HEK293 (cell line): Measurements from ENCODE around the gene TRAF5.

Source experiments
- CTCF ChIA-PET: fragments of 350-600 bp; formaldehyde crosslinking; extraction: SDS; loops from one replicate; lab custom pipeline; 2021; ENCODE audit warnings: antibody characterized with exemption; lab: Yijun Ruan, JAX
- POLR2A ChIA-PET: fragments of 300-600 bp; formaldehyde crosslinking; extraction: SDS; loops from one replicate; lab custom pipeline; 2020; ENCODE audit warnings: antibody characterized with exemption, inconsistent platforms; lab: Yijun Ruan, JAX
- H3K27ac ChIP-seq: fragments of 200-500 bp; sonication (Bioruptor generic); 2 replicates; pipeline ENCODE4 v1.5.1; 2014; ENCODE audit warnings: low read depth, low read length, control low read depth, inconsistent platforms; ENCODE audit errors: extremely low read depth
- H3K36me3 ChIP-seq, 2 experiments: fragments of 200-500 bp in 1 of 2; sonication (Bioruptor generic) in 1 of 2; 1 replicate in 1 of 2; 2 replicates in 1 of 2; pipeline ENCODE4 v1.5.1; 2014 to 2017; ENCODE audit warnings: inconsistent platforms in 2 of 2, low read length in 2 of 2; ENCODE audit not compliant: control insufficient read depth in 2 of 2, insufficient read depth in 1 of 2
- H3K4me1 ChIP-seq: fragments of 200-500 bp; sonication (Bioruptor generic); 2 replicates; pipeline ENCODE4 v1.5.1; 2014; ENCODE audit warnings: mild to moderate bottlenecking, low read length, inconsistent platforms; ENCODE audit not compliant: control insufficient read depth, insufficient read depth
- H3K4me3 ChIP-seq: 2 replicates; pipeline ENCODE4 v1.5.1; 2011; ENCODE audit warnings: low read depth, mild to moderate bottlenecking, control low read depth, low read length, moderate library complexity
- H3K9me3 ChIP-seq: fragments of 200-500 bp; sonication (Bioruptor generic); 2 replicates; pipeline ENCODE4 v1.5.1; 2014; ENCODE audit warnings: low read depth, low read length, inconsistent platforms; ENCODE audit not compliant: control insufficient read depth, insufficient read depth
- ELK4 ChIP-seq: IDR thresholded peaks from 2 replicates; pipeline ENCODE4 v1.6.1; 2011; ENCODE audit warnings: mild to moderate bottlenecking, low read depth, low read length, borderline replicate concordance
- HOXD13 ChIP-seq: sonication (generic); formaldehyde crosslinking; IDR thresholded peaks from 2 replicates; pipeline ENCODE4 v1.8.0; 2022; ENCODE audit warnings: missing genetic modification reagents, borderline replicate concordance
- PRDM6 ChIP-seq: fragments of 450-650 bp; formaldehyde crosslinking; IDR thresholded peaks from 2 replicates; pipeline ENCODE4 v1.5.1; 2017; ENCODE audit warnings: missing biosample characterization, missing genetic modification characterization
- SCRT1 ChIP-seq: fragments of 450-650 bp; formaldehyde crosslinking; IDR thresholded peaks from 2 replicates; pipeline ENCODE4 v1.5.1; 2016; ENCODE audit warnings: missing biosample characterization, missing genetic modification characterization, borderline replicate concordance
- SCRT2 ChIP-seq: fragments of 450-650 bp; formaldehyde crosslinking; IDR thresholded peaks from 2 replicates; pipeline ENCODE4 v1.5.1; 2016; ENCODE audit warnings: missing biosample characterization, missing genetic modification characterization
- SETDB1 ChIP-seq: IDR thresholded peaks from one replicate; pipeline ENCODE4 v1.6.1; 2017; ENCODE audit warnings: mild to moderate bottlenecking, low read length, moderate library complexity, mixed read lengths; ENCODE audit not compliant: insufficient read length
- SP3 ChIP-seq: fragments of 450-650 bp; formaldehyde crosslinking; IDR thresholded peaks from 2 replicates; pipeline ENCODE4 v1.5.1; 2016; ENCODE audit warnings: missing biosample characterization, missing genetic modification characterization
- YY1 ChIP-seq: fragments of 450-650 bp; formaldehyde crosslinking; IDR thresholded peaks from 2 replicates; pipeline ENCODE4 v1.5.1; 2018; ENCODE audit warnings: missing biosample characterization, missing genetic modification characterization
- YY2 ChIP-seq: fragments of 450-650 bp; formaldehyde crosslinking; IDR thresholded peaks from 2 replicates; pipeline ENCODE4 v1.5.1; 2016; ENCODE audit warnings: missing biosample characterization, missing genetic modification characterization
- ZBTB21 ChIP-seq: fragments of 450-650 bp; formaldehyde crosslinking; IDR thresholded peaks from 2 replicates; pipeline ENCODE4 v1.5.1; 2017; ENCODE audit warnings: missing biosample characterization, missing genetic modification characterization
- ZBTB44 ChIP-seq: fragments of 450-650 bp; IDR thresholded peaks from 2 replicates; pipeline ENCODE4 v1.5.1; 2018; ENCODE audit warnings: missing biosample characterization, mild to moderate bottlenecking, missing genetic modification characterization
- ZBTB6 ChIP-seq: fragments of 450-650 bp; formaldehyde crosslinking; IDR thresholded peaks from 2 replicates; pipeline ENCODE4 v1.5.1; 2017; ENCODE audit warnings: missing biosample characterization, missing genetic modification characterization
- ZBTB7A ChIP-seq: fragments of 450-650 bp; formaldehyde crosslinking; IDR thresholded peaks from 2 replicates; pipeline ENCODE4 v1.5.1; 2016; ENCODE audit warnings: low read depth, missing biosample characterization, missing genetic modification characterization
- ZNF112 ChIP-seq: fragments of 450-650 bp; formaldehyde crosslinking; IDR thresholded peaks from 2 replicates; pipeline ENCODE4 v1.5.0; 2017; ENCODE audit warnings: missing biosample characterization, missing genetic modification characterization
- ZNF133 ChIP-seq: fragments of 450-650 bp; formaldehyde crosslinking; IDR thresholded peaks from 2 replicates; pipeline ENCODE4 v1.5.1; 2016; ENCODE audit warnings: missing biosample characterization, missing genetic modification characterization
- ZNF140 ChIP-seq: fragments of 450-650 bp; formaldehyde crosslinking; IDR thresholded peaks from 2 replicates; pipeline ENCODE4 v1.5.1; 2016; ENCODE audit warnings: missing biosample characterization, missing genetic modification characterization
- ZNF223 ChIP-seq: fragments of 450-650 bp; formaldehyde crosslinking; IDR thresholded peaks from 2 replicates; pipeline ENCODE4 v1.5.1; 2016; ENCODE audit warnings: missing biosample characterization, missing genetic modification characterization
- ZNF274 ChIP-seq, 2 experiments: fragments of 200-500 bp in 1 of 2; fragments of 450-650 bp in 1 of 2; sonication (Bioruptor generic) in 1 of 2; formaldehyde crosslinking in 1 of 2; IDR thresholded peaks; 2 replicates each; pipeline versions ENCODE4 v1.5.1 to v1.6.1; 2014 to 2016; ENCODE audit warnings: borderline replicate concordance in 1 of 2, inconsistent platforms in 1 of 2, low read length in 1 of 2, missing biosample characterization in 1 of 2, missing genetic modification characterization in 1 of 2
- ZNF501 ChIP-seq: fragments of 450-650 bp; formaldehyde crosslinking; IDR thresholded peaks from 2 replicates; pipeline ENCODE4 v1.5.1; 2016; ENCODE audit warnings: missing biosample characterization, missing genetic modification characterization
- ZNF571 ChIP-seq: fragments of 450-650 bp; formaldehyde crosslinking; IDR thresholded peaks from 2 replicates; pipeline ENCODE4 v1.5.0; 2017; ENCODE audit warnings: missing biosample characterization, missing genetic modification characterization
- ZNF596 ChIP-seq: fragments of 450-650 bp; IDR thresholded peaks from 2 replicates; pipeline ENCODE4 v1.5.0; 2018; ENCODE audit warnings: missing biosample characterization, mild to moderate bottlenecking, missing genetic modification characterization, moderate library complexity
- ZNF645 ChIP-seq: fragments of 450-650 bp; formaldehyde crosslinking; IDR thresholded peaks from 2 replicates; pipeline ENCODE4; 2016; ENCODE audit warnings: missing biosample characterization, missing genetic modification characterization
- ZNF777 ChIP-seq: fragments of 450-650 bp; formaldehyde crosslinking; IDR thresholded peaks from 2 replicates; pipeline ENCODE4 v1.5.1; 2017; ENCODE audit warnings: missing biosample characterization, missing genetic modification characterization, borderline replicate concordance
- ZSCAN4 ChIP-seq: fragments of 450-650 bp; formaldehyde crosslinking; IDR thresholded peaks from 2 replicates; pipeline ENCODE4 v1.5.1; 2017; ENCODE audit warnings: missing biosample characterization, missing genetic modification characterization
- ZXDB ChIP-seq: fragments of 450-650 bp; formaldehyde crosslinking; IDR thresholded peaks from 2 replicates; pipeline ENCODE4 v1.5.1; 2016; ENCODE audit warnings: missing biosample characterization, missing genetic modification characterization

The TRAF5 gene

GRCh38 chr1:211285196-211285595 lies 41.4 kb upstream of the TRAF5 start:
- CTCF ChIA-PET, result interaction anchor here (0.5 to 1.7 kb wide), 4 partner anchors 28 to 885 kb away, joined by 3 to 7 read pairs (median 4); no protein-coding TSS in a partner anchor
- no peak overlapping the region for H3K27ac ChIP-seq
- no peaks in the 10 kb centered on the region for H3K4me1 ChIP-seq
- H3K36me3 ChIP-seq, result peaks cover 27 to 54% of the 10 kb centered on the region in 2 experiments
- POLR2A ChIA-PET, result no interaction called here
- no peaks in the 10 kb centered on the region for H3K9me3 ChIP-seq
- no peak overlapping the region for H3K4me3 ChIP-seq
- TF ChIP-seq HOXD13 (CRISPR knock-in tag) (no peak), ZNF223 (no peak), SP3 (no peak), ZNF596 (tag by site-specific recombination) (no peak), ZBTB21 (tag by site-specific recombination) (no peak), ELK4 (no peak), PRDM6 (tag by site-specific recombination) (no peak)
- TF ChIP-seq, all 188 proteins: peak for 0

- H3K4me1 ChIP-seq, result no peaks in the 10 kb centered on the region
- no peak overlapping the region for H3K4me3 ChIP-seq
- 0 out of 2 replicates have a peak, but pooled peaks have one; percentile 28 for TF ChIP-seq SCRT2
- 0 out of 2 replicates have a peak, but pooled peaks have one; percentile 25 for TF ChIP-seq SCRT1 (tag by site-specific recombination)
- no peak for TF ChIP-seq ZNF571
- H3K9me3 ChIP-seq, result no peaks in the 10 kb centered on the region
- ChIA-PET CTCF (no interaction called here), POLR2A (no interaction called here)
- H3K27ac ChIP-seq, result no peak overlapping the region
- H3K36me3 ChIP-seq, result peaks cover 35 to 61% of the 10 kb centered on the region in 2 experiments
These were observed 39.4 kb upstream of the TRAF5 start for GRCh38 chr1:211287218-211287617.

- no peaks in the 10 kb centered on the region for H3K4me1 ChIP-seq
- no peaks in the 10 kb centered on the region for H3K9me3 ChIP-seq
- peaks cover 48 to 58% of the 10 kb centered on the region in 2 experiments for H3K36me3 ChIP-seq
- H3K27ac ChIP-seq, result no peak overlapping the region
- ChIA-PET POLR2A (no interaction called here), CTCF (no interaction called here)
- H3K4me3 ChIP-seq, result no peak overlapping the region
- no peak for TF ChIP-seq ZNF112 (tag by site-specific recombination)
- TF ChIP-seq ZBTB7A (tag by site-specific recombination), result no peak
- TF ChIP-seq ZNF501 (tag by site-specific recombination), result no peak
- no peak for TF ChIP-seq YY1
- TF ChIP-seq ZNF140, result no peak
- no peak for TF ChIP-seq YY2
- no peak for TF ChIP-seq ZBTB44 (tag by site-specific recombination)
- TF ChIP-seq ZNF645, result no peak
- TF ChIP-seq ZSCAN4 (tag by site-specific recombination), result no peak
- no peak for TF ChIP-seq ZXDB (tag by site-specific recombination)
- no peak for TF ChIP-seq ZNF133 (tag by site-specific recombination)
- no peak for TF ChIP-seq ZBTB6
- no peak for TF ChIP-seq SETDB1
- TF ChIP-seq ZNF274 (IDR thresholded peaks at IDR 0.05; ENCODE audit: low read length), result no peak
- TF ChIP-seq ZNF274 (tag by site-specific recombination; IDR thresholded peaks at IDR 0.05; ENCODE audit: borderline replicate concordance), result no peak
- TF ChIP-seq ZNF777 (tag by site-specific recombination), result no peak
These were observed 34.2 kb upstream of the TRAF5 start for GRCh38 chr1:211292411-211292810.
